BE2C (cell line): Measurements from ENCODE around the gene ST14.

Experiments used
- DNase-seq: peaks from one replicate; pipeline ENCODE4 v3.0.0-alpha.2; 2020
- H3K27me3 ChIP-seq: fragments of 250-450 bp; sonication (Bioruptor Pico); 2 replicates; pipeline ENCODE4 v1.5.1; 2020; ENCODE audit warnings: mild to moderate bottlenecking
- H3K36me3 ChIP-seq: fragments of 250-450 bp; sonication (Bioruptor Pico); 2 replicates; pipeline ENCODE4 v1.5.1; 2020; ENCODE audit warnings: mild to moderate bottlenecking
- H3K4me1 ChIP-seq: fragments of 250-450 bp; sonication (Bioruptor Pico); 2 replicates; pipeline ENCODE4 v1.5.1; 2020
- H3K4me3 ChIP-seq: 2 replicates; pipeline ENCODE4 v1.5.1; 2011; ENCODE audit warnings: low read depth, low read length
- H3K9me3 ChIP-seq: fragments of 250-450 bp; sonication (Bioruptor Pico); 2 replicates; pipeline ENCODE4 v1.5.1; 2020
- TF ChIP-seq, protein P1 (sequence below): IDR thresholded peaks from 2 replicates; pipeline ENCODE4 v1.5.1; 2012; ENCODE audit warnings: mild to moderate bottlenecking, low read depth, low read length

The ST14 gene

DNA sequence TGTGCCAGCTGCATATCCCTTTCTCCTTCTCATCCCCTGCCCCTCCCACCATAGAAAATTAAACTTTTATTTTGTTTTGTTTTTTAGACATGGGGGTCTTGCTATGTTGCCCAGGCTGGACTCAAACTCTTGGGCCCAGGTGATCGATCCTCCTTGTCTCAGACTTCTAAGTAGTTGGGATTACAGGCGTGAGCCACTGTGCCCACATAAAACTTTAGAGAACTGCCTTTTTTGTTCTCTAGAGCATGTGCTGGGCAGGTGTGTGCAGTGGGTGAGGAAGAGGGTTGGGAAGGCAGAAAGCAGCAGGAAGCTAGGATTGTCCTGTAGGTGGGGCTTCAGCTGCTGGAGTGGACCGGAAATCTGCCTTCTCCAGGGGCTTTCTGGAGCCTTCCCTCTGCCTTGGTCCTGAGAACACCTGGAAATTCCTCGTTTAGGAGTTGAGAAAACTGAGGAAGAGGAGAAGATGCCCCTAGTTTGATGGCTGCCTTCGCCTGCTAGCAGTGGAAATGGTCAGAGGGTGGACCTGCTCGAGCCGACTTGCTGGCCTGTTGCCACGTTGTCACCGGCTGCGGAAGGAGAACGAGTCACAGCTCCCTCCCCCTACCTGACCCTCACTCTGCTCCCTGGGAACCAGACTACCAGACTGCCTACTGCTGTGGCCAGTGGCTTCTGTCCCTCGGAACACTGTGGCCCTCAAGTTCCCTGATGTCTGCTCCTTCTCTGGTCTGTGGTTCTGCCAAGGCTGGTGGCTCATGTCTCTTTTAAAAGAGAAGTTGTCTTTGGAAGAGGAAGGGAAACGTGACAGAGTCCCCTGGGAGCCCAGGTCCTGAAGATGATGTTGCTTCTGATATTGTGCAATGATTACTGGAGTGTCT, 4.0 kb downstream of the ST14 start:
- DNase-seq: no peak
- Histone ChIP-seq H3K27me3 (no peaks in the 10 kb centered on the region), H3K4me1 (peaks cover 3% of the 10 kb centered on the region; the same call in 1 of the 2 replicates), H3K4me3 (peak overlapping the region; percentile 56), H3K9me3 (no peaks in the 10 kb centered on the region), H3K36me3 (no peaks in the 10 kb centered on the region)
- TF ChIP-seq, protein P1, sequence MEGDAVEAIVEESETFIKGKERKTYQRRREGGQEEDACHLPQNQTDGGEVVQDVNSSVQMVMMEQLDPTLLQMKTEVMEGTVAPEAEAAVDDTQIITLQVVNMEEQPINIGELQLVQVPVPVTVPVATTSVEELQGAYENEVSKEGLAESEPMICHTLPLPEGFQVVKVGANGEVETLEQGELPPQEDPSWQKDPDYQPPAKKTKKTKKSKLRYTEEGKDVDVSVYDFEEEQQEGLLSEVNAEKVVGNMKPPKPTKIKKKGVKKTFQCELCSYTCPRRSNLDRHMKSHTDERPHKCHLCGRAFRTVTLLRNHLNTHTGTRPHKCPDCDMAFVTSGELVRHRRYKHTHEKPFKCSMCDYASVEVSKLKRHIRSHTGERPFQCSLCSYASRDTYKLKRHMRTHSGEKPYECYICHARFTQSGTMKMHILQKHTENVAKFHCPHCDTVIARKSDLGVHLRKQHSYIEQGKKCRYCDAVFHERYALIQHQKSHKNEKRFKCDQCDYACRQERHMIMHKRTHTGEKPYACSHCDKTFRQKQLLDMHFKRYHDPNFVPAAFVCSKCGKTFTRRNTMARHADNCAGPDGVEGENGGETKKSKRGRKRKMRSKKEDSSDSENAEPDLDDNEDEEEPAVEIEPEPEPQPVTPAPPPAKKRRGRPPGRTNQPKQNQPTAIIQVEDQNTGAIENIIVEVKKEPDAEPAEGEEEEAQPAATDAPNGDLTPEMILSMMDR: peak; percentile 42

DNA sequence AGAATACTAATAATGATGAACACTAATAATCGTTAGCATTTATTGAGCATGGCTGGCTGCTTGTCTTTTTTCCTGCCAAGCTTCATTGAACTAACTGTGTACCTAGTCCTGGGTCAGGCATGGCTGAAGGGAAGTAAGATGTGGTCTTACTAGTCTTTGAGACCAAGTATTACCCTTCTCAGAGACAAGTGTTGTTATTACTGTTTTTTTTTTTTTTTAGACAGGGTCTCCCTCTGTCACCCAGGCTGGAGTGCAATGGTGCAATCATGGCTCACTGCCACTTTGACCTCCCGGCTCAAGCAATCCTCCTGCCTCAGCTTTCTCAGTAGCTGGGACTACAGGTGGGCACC, 4.6 kb downstream of the ST14 start:
- no peak for DNase-seq
- Histone ChIP-seq H3K9me3 (no peaks in the 10 kb centered on the region), H3K4me3 (peak overlapping the region; percentile 56; the same call in 1 of the 2 replicates), H3K4me1 (peaks cover 3% of the 10 kb centered on the region; the same call in 1 of the 2 replicates), H3K36me3 (no peaks in the 10 kb centered on the region), H3K27me3 (no peaks in the 10 kb centered on the region)
- TF ChIP-seq, protein P1: no peak

DNA sequence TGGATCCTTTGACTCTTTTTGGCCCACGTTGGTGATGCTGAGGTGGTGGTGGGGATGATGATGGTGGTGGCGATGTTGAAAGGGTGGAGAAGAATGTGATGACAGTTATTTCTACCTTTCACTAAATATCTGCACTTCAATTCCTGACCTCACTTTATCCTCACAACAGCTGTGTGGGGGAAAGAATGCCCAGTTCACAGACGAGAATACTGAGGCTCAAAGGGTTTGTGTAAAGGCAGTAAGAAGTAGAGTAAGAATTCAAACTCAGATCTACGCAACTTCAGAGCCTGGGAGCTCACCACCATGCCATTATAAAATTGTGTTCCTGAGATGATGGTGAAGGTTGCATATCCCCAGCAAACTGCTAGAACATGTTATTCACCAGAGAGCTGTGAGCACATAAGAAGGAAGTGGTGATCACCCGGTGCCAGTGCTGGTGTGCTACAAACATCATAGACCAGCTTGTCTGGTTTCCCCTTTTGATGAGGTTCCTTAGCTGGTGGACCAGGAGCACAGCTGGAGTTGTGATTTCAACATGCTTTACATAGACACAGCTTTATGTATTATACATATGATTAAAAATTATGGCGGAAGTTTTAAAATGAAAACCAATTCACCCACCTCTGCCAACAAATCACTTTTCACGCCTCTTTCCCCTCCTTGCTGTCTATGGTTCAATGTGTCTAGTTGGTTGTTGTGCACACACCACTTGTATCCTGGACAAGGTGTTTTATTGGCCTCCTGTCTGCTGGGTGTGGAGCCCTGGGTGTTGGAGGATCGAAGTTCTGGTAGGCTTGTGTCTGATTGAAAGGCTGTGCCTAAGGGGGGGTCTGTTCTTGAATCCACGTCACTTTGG, 6.2 kb downstream of the ST14 start:
- peaks cover 3% of the 10 kb centered on the region; the same call in 1 of the 2 replicates for H3K4me1 ChIP-seq

DNA sequence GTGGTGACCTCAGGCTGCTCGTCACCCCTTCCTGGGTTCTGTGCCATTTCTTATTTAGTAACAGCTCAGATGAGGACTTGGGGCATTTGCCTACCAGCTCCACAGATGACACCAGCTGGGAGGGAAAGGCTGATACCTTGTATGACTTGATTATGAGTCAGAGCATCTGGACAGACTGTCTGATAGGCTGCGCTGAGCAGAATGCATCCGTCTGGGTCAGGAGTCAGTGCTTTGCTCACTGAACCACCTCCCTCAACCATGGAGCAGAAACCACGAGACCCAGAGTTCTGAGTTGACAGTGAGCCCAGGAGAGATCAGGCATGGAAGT, 6.8 kb downstream of the ST14 start:
- H3K4me3 ChIP-seq: no peak overlapping the region
- DNase-seq: peak; percentile 67
- H3K27me3 ChIP-seq: no peaks in the 10 kb centered on the region
- no peaks in the 10 kb centered on the region for H3K36me3 ChIP-seq
- H3K4me1 ChIP-seq: peaks cover 3% of the 10 kb centered on the region; the same call in 1 of the 2 replicates
- H3K9me3 ChIP-seq: no peaks in the 10 kb centered on the region
- TF ChIP-seq, protein P1: no peak

More for the DNA sequence above, 6.2 kb downstream of the ST14 start:
- H3K36me3 ChIP-seq: no peaks in the 10 kb centered on the region
- H3K4me3 ChIP-seq: no peak overlapping the region
- no peaks in the 10 kb centered on the region for H3K9me3 ChIP-seq
- DNase-seq: no peak
- TF ChIP-seq, protein P1: no peak
- H3K27me3 ChIP-seq: no peaks in the 10 kb centered on the region

DNA sequence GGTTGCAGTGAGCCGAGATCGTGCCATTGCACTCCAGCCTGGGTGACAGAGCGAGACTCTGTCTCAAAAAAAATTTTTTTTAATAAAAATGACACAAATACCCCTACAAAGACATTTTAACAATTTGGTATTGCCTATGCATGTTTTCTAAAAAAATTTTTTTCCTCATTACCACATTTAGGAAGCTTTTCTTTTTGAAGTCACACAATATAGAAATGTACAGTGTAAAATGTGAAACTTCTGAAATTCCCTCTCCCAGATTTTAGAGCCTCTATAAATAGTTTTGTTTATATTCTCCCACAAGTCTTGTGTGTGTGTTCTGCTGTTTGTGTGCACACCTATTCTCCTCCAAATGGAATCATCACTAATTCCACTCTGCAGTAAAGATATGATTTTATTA, 7.6 kb downstream of the ST14 start:
- Histone ChIP-seq H3K9me3 (no peaks in the 10 kb centered on the region), H3K27me3 (no peaks in the 10 kb centered on the region), H3K4me3 (no peak overlapping the region), H3K36me3 (no peaks in the 10 kb centered on the region), H3K4me1 (peaks cover 3% of the 10 kb centered on the region; the same call in 1 of the 2 replicates)
- TF ChIP-seq, protein P1: no peak
- no peak for DNase-seq
